OCI-LY1 (cell line): ENCODE measurements around the gene SDK1.

ENCODE experiments used
- H2AFZ ChIP-seq: fragments of 200-600 bp; sonication (generic), shearing (Covaris generic); 2 replicates; pipeline ENCODE4 v1.6.0; 2014; ENCODE audit warnings: antibody characterized with exemption, mild to moderate bottlenecking, low read length
- H3F3A ChIP-seq: fragments of 200-600 bp; sonication (generic), shearing (Covaris generic); 2 replicates; pipeline ENCODE4 v1.6.0; 2014; ENCODE audit warnings: mild to moderate bottlenecking, antibody characterized with exemption, low read length, moderate library complexity; ENCODE audit not compliant: insufficient read depth
- H3K27ac ChIP-seq: fragments of 200-600 bp; sonication (generic); 2 replicates; pipeline ENCODE4 v1.5.1; 2014; ENCODE audit warnings: low read length, mixed run types, mild to moderate bottlenecking, low read depth; ENCODE audit not compliant: poor library complexity, severe bottlenecking
- H3K27me3 ChIP-seq: fragments of 200-600 bp; sonication (generic); 2 replicates; pipeline ENCODE4 v1.6.0; 2014; ENCODE audit warnings: antibody characterized with exemption, mild to moderate bottlenecking, low read length, moderate library complexity; ENCODE audit not compliant: insufficient read depth
- H3K36me3 ChIP-seq: fragments of 200-600 bp; sonication (generic); 2 replicates; pipeline ENCODE4 v1.6.1; 2014; ENCODE audit warnings: mild to moderate bottlenecking, antibody characterized with exemption, low read length, moderate library complexity, mixed read lengths; ENCODE audit not compliant: insufficient read depth
- H3K4me1 ChIP-seq: fragments of 200-600 bp; sonication (generic); 2 replicates; pipeline ENCODE4 v1.5.1; 2014; ENCODE audit warnings: mild to moderate bottlenecking, low read length, moderate library complexity; ENCODE audit not compliant: insufficient read depth, severe bottlenecking
- H3K4me2 ChIP-seq: fragments of 200-600 bp; sonication (generic), shearing (Covaris generic); 2 replicates; pipeline ENCODE4 v1.6.1; 2014; ENCODE audit warnings: low read length
- H3K4me3 ChIP-seq: fragments of 200-600 bp; sonication (generic); 2 replicates; pipeline ENCODE4 v1.5.1; 2014; ENCODE audit warnings: low read length, low read depth, mild to moderate bottlenecking, mixed read lengths; ENCODE audit not compliant: poor library complexity, severe bottlenecking
- H3K79me2 ChIP-seq: fragments of 200-600 bp; shearing (Covaris generic); 2 replicates; pipeline ENCODE4 v1.6.1; 2016; ENCODE audit warnings: mixed run types, low read length, mixed read lengths; ENCODE audit not compliant: insufficient read depth
- H3K9ac ChIP-seq: fragments of 200-600 bp; sonication (generic), shearing (Covaris generic); 2 replicates; pipeline ENCODE4 v1.6.1; 2014; ENCODE audit warnings: mild to moderate bottlenecking, low read length, mixed read lengths
- H3K9me2 ChIP-seq: fragments of 200-600 bp; sonication (generic), shearing (Covaris generic); 2 replicates; pipeline ENCODE4 v1.6.1; 2014; ENCODE audit warnings: low read depth, mild to moderate bottlenecking, low read length, mixed read lengths
- H3K9me3 ChIP-seq: fragments of 200-600 bp; shearing (Covaris generic); 2 replicates; pipeline ENCODE4 v1.6.1; 2014; ENCODE audit warnings: low read length, mixed read lengths
- H4K20me1 ChIP-seq: fragments of 200-600 bp; sonication (generic), shearing (Covaris generic); 2 replicates; pipeline ENCODE4 v1.6.0; 2016; ENCODE audit warnings: mild to moderate bottlenecking, low read length; ENCODE audit not compliant: insufficient read depth
- CTCF ChIP-seq: fragments of 200-600 bp; sonication (generic), shearing (Covaris generic); IDR thresholded peaks from 2 replicates; pipeline ENCODE4 v1.5.1; 2017; ENCODE audit warnings: mild to moderate bottlenecking, antibody characterized with exemption, low read length, moderate library complexity, mixed read lengths
- EZH2 ChIP-seq: fragments of 200-600 bp; sonication (generic), shearing (Covaris generic); IDR thresholded peaks from 2 replicates; pipeline ENCODE4 v1.8.0; 2017; ENCODE audit warnings: borderline replicate concordance, mixed run types, mild to moderate bottlenecking, antibody characterized with exemption, low read length, moderate library complexity, mixed read lengths

SDK1 gene

GRCh38 chr7:3606436-3606835, 305.4 kb downstream of the SDK1 start:
- H3F3A ChIP-seq, result no peaks in the 10 kb centered on the region
- no peaks in the 10 kb centered on the region for H3K27me3 ChIP-seq
- no peaks in the 10 kb centered on the region for H4K20me1 ChIP-seq
- no peak overlapping the region for H3K4me3 ChIP-seq
- H3K9me2 ChIP-seq, result no peaks in the 10 kb centered on the region
- H3K9me3 ChIP-seq, result no peaks in the 10 kb centered on the region
- H3K4me2 ChIP-seq, result no peak overlapping the region
- H3K79me2 ChIP-seq, result no peaks in the 10 kb centered on the region
- no peak overlapping the region for H3K9ac ChIP-seq
- no peak for TF ChIP-seq CTCF
- TF ChIP-seq EZH2, result no peak
- H2AFZ ChIP-seq, result no peak overlapping the region
- H3K4me1 ChIP-seq, result no peaks in the 10 kb centered on the region
- no peaks in the 10 kb centered on the region for H3K36me3 ChIP-seq
- H3K27ac ChIP-seq, result no peak overlapping the region

DNA sequence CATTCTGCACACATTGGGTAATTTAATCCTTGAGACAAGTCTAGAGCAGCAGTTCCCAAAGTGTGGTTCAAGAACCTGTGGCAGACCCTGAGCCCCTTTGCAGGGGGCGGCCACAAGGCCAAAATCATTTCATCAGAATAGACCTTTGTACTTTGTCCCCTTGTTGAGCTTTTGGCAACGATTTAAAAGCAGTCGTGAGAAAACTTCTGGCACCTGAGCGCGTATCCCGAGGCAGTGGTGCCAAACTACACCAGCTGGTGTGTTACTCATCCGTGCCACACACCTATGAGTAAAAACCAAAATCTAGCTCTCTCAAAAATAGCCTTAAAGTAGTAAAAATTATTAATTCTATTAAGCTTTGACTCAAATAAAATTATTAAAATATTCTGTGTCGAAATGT, 306.8 kb downstream of the SDK1 start:
- TF ChIP-seq EZH2, result no peak
- TF ChIP-seq CTCF, result no peak
- Histone ChIP-seq H4K20me1 (no peaks in the 10 kb centered on the region), H3K4me2 (no peak overlapping the region), H3K9me2 (no peaks in the 10 kb centered on the region), H3K4me3 (no peak overlapping the region), H3K27me3 (no peaks in the 10 kb centered on the region), H3K9ac (no peak overlapping the region), H3K4me1 (no peaks in the 10 kb centered on the region), H3K79me2 (no peaks in the 10 kb centered on the region), H3K36me3 (no peaks in the 10 kb centered on the region), H3K9me3 (no peaks in the 10 kb centered on the region), H2AFZ (no peak overlapping the region), H3F3A (no peaks in the 10 kb centered on the region), H3K27ac (no peak overlapping the region)

GRCh38 chr7:3616306-3616705, 315.3 kb downstream of the SDK1 start:
- H3K9me2 ChIP-seq, result no peaks in the 10 kb centered on the region
- no peak overlapping the region for H3K4me2 ChIP-seq
- no peak overlapping the region for H3K4me3 ChIP-seq
- TF ChIP-seq CTCF, result no peak
- H3K36me3 ChIP-seq, result peaks cover 7% of the 10 kb centered on the region; the same call in 1 of the 2 replicates
- no peak overlapping the region for H3K9ac ChIP-seq
- H3K79me2 ChIP-seq, result no peaks in the 10 kb centered on the region
- no peak overlapping the region for H3K27ac ChIP-seq
- H2AFZ ChIP-seq, result no peak overlapping the region
- H3K4me1 ChIP-seq, result no peaks in the 10 kb centered on the region
- no peaks in the 10 kb centered on the region for H3K27me3 ChIP-seq
- H3F3A ChIP-seq, result no peaks in the 10 kb centered on the region
- no peaks in the 10 kb centered on the region for H4K20me1 ChIP-seq
- no peaks in the 10 kb centered on the region for H3K9me3 ChIP-seq
